Keratinocyte (primary cell): ENCODE data around the gene SAMD13. TPM values are rescaled to one million over a fixed set of nuclear protein-coding genes. Genes with fewer than 3 reads are reported as not detected.

Experiments
- DNase-seq: peaks from one replicate; pipeline ENCODE4 v3.0.0-alpha.2; 2011; ENCODE audit warnings: low read depth, missing footprints, low spot score
- FAIRE-seq: peaks from 2 replicates; lab custom pipeline; 2011; peaks lifted over from hg19 to GRCh38; lab: Jason Lieb, UNC
- H2AFZ ChIP-seq: 2 replicates; pipeline ENCODE4 v1.6.0; 2012; ENCODE audit warnings: low read length, control low read depth, inconsistent platforms; ENCODE audit not compliant: control insufficient read depth
- H3K27ac ChIP-seq: 2 replicates; pipeline ENCODE4 v1.5.1; 2011; ENCODE audit warnings: low read length; ENCODE audit not compliant: control insufficient read depth, insufficient read depth
- H3K27me3 ChIP-seq: 3 replicates; pipeline ENCODE4 v1.6.0; 2011; ENCODE audit warnings: low read length; ENCODE audit not compliant: control insufficient read depth, insufficient read depth; ENCODE audit errors: extremely low read depth
- H3K36me3 ChIP-seq, 2 experiments: 2 replicates in 1 of 2; 3 replicates in 1 of 2; pipeline ENCODE4 v1.5.1; 2011; ENCODE audit warnings: low read length in 2 of 2, mild to moderate bottlenecking in 1 of 2; ENCODE audit not compliant: control insufficient read depth in 2 of 2, insufficient read depth in 2 of 2; ENCODE audit errors: extremely low read depth in 1 of 2
- H3K4me1 ChIP-seq: 3 replicates; pipeline ENCODE4 v1.5.1; 2011; ENCODE audit warnings: low read length; ENCODE audit not compliant: control insufficient read depth, insufficient read depth; ENCODE audit errors: extremely low read depth
- H3K4me2 ChIP-seq: 3 replicates; pipeline ENCODE4 v1.6.0; 2011; ENCODE audit warnings: low read depth, low read length; ENCODE audit not compliant: control insufficient read depth, insufficient read depth; ENCODE audit errors: extremely low read depth
- H3K4me3 ChIP-seq, 3 experiments: fragments of 200-600 bp in 1 of 3; sonication (generic) in 1 of 3; 2 replicates in 2 of 3; 3 replicates in 1 of 3; pipeline ENCODE4 v1.5.1; 2011 to 2016; ENCODE audit warnings: low read length in 3 of 3, mild to moderate bottlenecking in 3 of 3, control low read depth in 2 of 3, inconsistent platforms in 1 of 3, low read depth in 1 of 3, mixed read lengths in 1 of 3, mixed run types in 1 of 3, moderate library complexity in 1 of 3; ENCODE audit not compliant: control insufficient read depth in 2 of 3, insufficient read depth in 2 of 3; ENCODE audit errors: extremely low read depth in 1 of 3
- H3K79me2 ChIP-seq: 2 replicates; pipeline ENCODE4 v1.6.0; 2012; ENCODE audit warnings: low read length; ENCODE audit not compliant: control insufficient read depth, insufficient read depth
- H3K9ac ChIP-seq: 3 replicates; pipeline ENCODE4 v1.6.0; 2011; ENCODE audit warnings: low read length; ENCODE audit not compliant: control insufficient read depth, insufficient read depth; ENCODE audit errors: extremely low read depth
- H3K9me1 ChIP-seq: 3 replicates; pipeline ENCODE4 v1.6.0; 2011; ENCODE audit warnings: low read length; ENCODE audit not compliant: control insufficient read depth, insufficient read depth; ENCODE audit errors: extremely low read depth
- H3K9me3 ChIP-seq: 2 replicates; pipeline ENCODE4 v1.5.1; 2012; ENCODE audit warnings: low read depth, low read length; ENCODE audit not compliant: control insufficient read depth
- H4K20me1 ChIP-seq: 3 replicates; pipeline ENCODE4 v1.6.0; 2011; ENCODE audit warnings: low read length; ENCODE audit not compliant: control insufficient read depth, insufficient read depth; ENCODE audit errors: extremely low read depth
- CTCF ChIP-seq, 3 experiments: IDR thresholded peaks in 1 of 3; conservative IDR thresholded peaks in 1 of 3; optimal IDR thresholded peaks in 1 of 3; 2 replicates in 2 of 3; 3 replicates in 1 of 3; pipeline versions ENCODE3 to v1.5.1; 2011; ENCODE audit warnings: low read length in 3 of 3, mild to moderate bottlenecking in 3 of 3, moderate library complexity in 2 of 3, control low read depth in 1 of 3, inconsistent platforms in 1 of 3; ENCODE audit not compliant: insufficient read depth in 2 of 3; ENCODE audit errors: extremely low read depth in 1 of 3
- EZH2 ChIP-seq: IDR thresholded peaks from one replicate; pipeline ENCODE4 v1.6.1; 2012; ENCODE audit warnings: inconsistent platforms, mild to moderate bottlenecking, low read length, moderate library complexity
- dilution Hi-C: fragments of 300-500 bp; cut with MboI; formaldehyde crosslinking; loops from one replicate; pipeline ENCODE4 v1.7.0; 2020; ENCODE audit warnings: low sequenced_read_pairs; ENCODE audit not compliant: extremely low pct_ligation_motif_present
- polyA plus RNA-seq, 5 experiments: library from polyadenylated mRNA; depleted of rRNA in 3 of 5; stranded (reverse) in 3 of 5; stranded (forward) in 1 of 5; unstranded in 1 of 5; fragments of >200 nt; gene quantifications; 1 replicate in 1 of 5; 2 replicates in 3 of 5; 3 replicates in 1 of 5; pipeline versions ENCODE4 v1.2.1 to v1.2.3, GENCODE V29; 2011 to 2012; ENCODE audit warnings: missing spikeins in 2 of 5, low read depth in 1 of 5, low replicate concordance in 1 of 5

SAMD13 gene
- polyA plus RNA-seq, 1 donor (not counting 4 experiments of a cell fraction or from before 2014, with no cell fraction given): 0.75 TPM

- H3K4me1 ChIP-seq: peaks cover 8% of the 10 kb centered on the region
- no peak overlapping the region for H3K27ac ChIP-seq
- no peak for FAIRE-seq
These were observed 72.1 kb downstream of the SAMD13 start for GRCh38 chr1:84373436-84374141.

DNA sequence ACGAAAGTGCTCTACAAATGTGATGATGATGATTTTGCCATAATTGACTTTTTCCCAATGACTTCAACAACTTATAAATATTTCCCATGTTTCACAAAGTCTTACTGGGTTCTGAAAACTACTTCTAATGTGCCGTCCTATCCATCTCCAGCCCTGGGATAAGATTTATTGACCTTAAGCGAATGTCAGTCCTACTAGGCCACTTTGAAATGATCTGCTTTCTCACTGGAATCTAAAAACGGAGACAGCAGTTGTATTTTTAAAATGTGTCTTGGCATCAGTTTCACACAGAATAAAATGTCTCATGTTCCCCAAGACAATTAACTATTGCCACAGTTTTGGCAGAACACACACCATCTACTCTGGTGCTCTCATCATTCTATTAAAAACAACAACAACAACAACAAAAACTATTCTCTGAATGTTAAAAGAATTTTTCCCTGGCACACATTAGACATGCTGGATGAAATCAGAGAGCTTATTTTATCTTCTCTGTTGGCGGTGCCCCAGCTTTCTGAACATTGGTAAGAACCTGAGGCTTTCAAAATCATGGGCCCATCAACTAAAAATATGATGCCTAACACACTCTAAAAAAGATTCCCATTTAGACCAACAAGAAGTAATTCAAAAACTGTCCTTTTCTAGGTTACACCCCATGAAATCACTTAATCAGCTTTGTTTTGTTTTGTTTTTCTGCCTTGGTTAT is 73.6 kb downstream of the SAMD13 start:
- TF ChIP-seq EZH2 (no peak), CTCF (optimal IDR thresholded peaks at IDR 0.05 in 1 of 3, IDR thresholded peaks at IDR 0.05 in 1 of 3, conservative IDR thresholded peaks at IDR 0.05 in 1 of 3; ENCODE audit: extremely low read depth in 1 of 3, insufficient read depth in 2 of 3, low read length in 3 of 3) (no peak)
- H3K9me3 ChIP-seq: no peaks in the 10 kb centered on the region
- FAIRE-seq (no peak), DNase-seq (no peak)
- H4K20me1 ChIP-seq: no peaks in the 10 kb centered on the region
- H3K9me1 ChIP-seq: no peaks in the 10 kb centered on the region
- H2AFZ ChIP-seq: no peak overlapping the region
- no peaks in the 10 kb centered on the region for H3K79me2 ChIP-seq
- no peaks in the 10 kb centered on the region for H3K36me3 ChIP-seq
- no peak overlapping the region for H3K4me2 ChIP-seq
- H3K27me3 ChIP-seq: no peaks in the 10 kb centered on the region
- H3K27ac ChIP-seq: no peak overlapping the region
- H3K9ac ChIP-seq: no peak overlapping the region
- peaks cover 14% of the 10 kb centered on the region for H3K4me1 ChIP-seq
- dilution Hi-C loops: no loop called here
- no peak overlapping the region for H3K4me3 ChIP-seq

More at GRCh38 chr1:84373436-84374141, 72.1 kb downstream of the SAMD13 start:
- DNase-seq: no peak
- no peak overlapping the region for H3K9ac ChIP-seq
- no peaks in the 10 kb centered on the region for H3K27me3 ChIP-seq
- TF ChIP-seq EZH2 (no peak), CTCF (optimal IDR thresholded peaks at IDR 0.05 in 1 of 3, IDR thresholded peaks at IDR 0.05 in 1 of 3, conservative IDR thresholded peaks at IDR 0.05 in 1 of 3; ENCODE audit: extremely low read depth in 1 of 3, insufficient read depth in 2 of 3, low read length in 3 of 3) (no peak)
- H3K79me2 ChIP-seq: no peaks in the 10 kb centered on the region
- no peaks in the 10 kb centered on the region for H3K9me3 ChIP-seq
- no peaks in the 10 kb centered on the region for H4K20me1 ChIP-seq
- dilution Hi-C loops: no loop called here
- no peak overlapping the region for H2AFZ ChIP-seq
- no peak overlapping the region for H3K4me3 ChIP-seq
- H3K36me3 ChIP-seq: no peaks in the 10 kb centered on the region
- H3K4me2 ChIP-seq: no peak overlapping the region
- H3K9me1 ChIP-seq: no peaks in the 10 kb centered on the region
